HEK293T (cell line): ENCODE measurements around the gene RBBP6.

Experiments
- CTCF ChIA-PET: fragments of 350-600 bp; formaldehyde crosslinking; extraction: SDS; loops from one replicate; lab custom pipeline; 2021; ENCODE audit warnings: antibody characterized with exemption, inconsistent platforms; lab: Yijun Ruan, JAX
- POLR2A ChIA-PET: fragments of 350-600 bp; formaldehyde crosslinking; extraction: SDS; loops from one replicate; lab custom pipeline; 2020; ENCODE audit warnings: antibody characterized with exemption, inconsistent platforms; lab: Yijun Ruan, JAX
- DNase-seq: peaks from one replicate; pipeline ENCODE4 v3.0.0; 2012; ENCODE audit warnings: mixed read lengths; ENCODE audit errors: extremely low spot score
- ARNT ChIP-seq: fragments of 450-650 bp; IDR thresholded peaks from 2 replicates; pipeline ENCODE4 v1.6.1; 2017; ENCODE audit warnings: mild to moderate bottlenecking
- BHLHE40 ChIP-seq: fragments of 450-650 bp; IDR thresholded peaks from 2 replicates; pipeline ENCODE4 v1.6.1; 2016; ENCODE audit warnings: mild to moderate bottlenecking, moderate library complexity, borderline replicate concordance
- CTBP1 ChIP-seq: fragments of 450-650 bp; IDR thresholded peaks from 2 replicates; pipeline ENCODE4 v1.6.1; 2016; ENCODE audit warnings: borderline replicate concordance
- ELF4 ChIP-seq: fragments of 450-650 bp; IDR thresholded peaks from 2 replicates; pipeline ENCODE4 v1.6.1; 2017; ENCODE audit warnings: antibody characterized with exemption
- FOXA1 ChIP-seq: fragments of 450-650 bp; IDR thresholded peaks from 2 replicates; pipeline ENCODE4 v1.6.1; 2016; ENCODE audit warnings: mild to moderate bottlenecking
- FOXK2 ChIP-seq: fragments of 450-650 bp; IDR thresholded peaks from 2 replicates; pipeline ENCODE4 v1.6.1; 2016; ENCODE audit warnings: mild to moderate bottlenecking
- FOXM1 ChIP-seq: fragments of 450-650 bp; IDR thresholded peaks from 2 replicates; pipeline ENCODE4 v1.6.1; 2017; ENCODE audit warnings: mild to moderate bottlenecking, borderline replicate concordance
- HDGF ChIP-seq: fragments of 450-650 bp; IDR thresholded peaks from 2 replicates; pipeline ENCODE4 v1.6.1; 2017; ENCODE audit warnings: antibody characterized with exemption, borderline replicate concordance
- L3MBTL2 ChIP-seq: fragments of 450-650 bp; conservative IDR thresholded peaks from 2 replicates; pipeline ENCODE4 v1.6.1; 2016; ENCODE audit warnings: mild to moderate bottlenecking
- LEF1 ChIP-seq: fragments of 450-650 bp; IDR thresholded peaks from 2 replicates; pipeline ENCODE4 v1.6.1; 2017; ENCODE audit warnings: mild to moderate bottlenecking, borderline replicate concordance
- NFRKB ChIP-seq: fragments of 450-650 bp; IDR thresholded peaks from 2 replicates; pipeline ENCODE4 v1.6.1; 2016; ENCODE audit warnings: mild to moderate bottlenecking, moderate library complexity
- PKNOX1 ChIP-seq: fragments of 450-650 bp; IDR thresholded peaks from 2 replicates; pipeline ENCODE4 v1.6.1; 2016
- SP1 ChIP-seq: fragments of 450-650 bp; IDR thresholded peaks from 2 replicates; pipeline ENCODE4 v1.6.1; 2017
- SUZ12 ChIP-seq: fragments of 450-650 bp; IDR thresholded peaks from 2 replicates; pipeline ENCODE4 v1.6.1; 2016; ENCODE audit warnings: mild to moderate bottlenecking
- TARDBP ChIP-seq: fragments of 450-650 bp; IDR thresholded peaks from 2 replicates; pipeline ENCODE4 v1.6.1; 2016
- ZNF384 ChIP-seq: fragments of 450-650 bp; IDR thresholded peaks from 2 replicates; pipeline ENCODE4 v1.6.1; 2016

RBBP6 gene

DNA sequence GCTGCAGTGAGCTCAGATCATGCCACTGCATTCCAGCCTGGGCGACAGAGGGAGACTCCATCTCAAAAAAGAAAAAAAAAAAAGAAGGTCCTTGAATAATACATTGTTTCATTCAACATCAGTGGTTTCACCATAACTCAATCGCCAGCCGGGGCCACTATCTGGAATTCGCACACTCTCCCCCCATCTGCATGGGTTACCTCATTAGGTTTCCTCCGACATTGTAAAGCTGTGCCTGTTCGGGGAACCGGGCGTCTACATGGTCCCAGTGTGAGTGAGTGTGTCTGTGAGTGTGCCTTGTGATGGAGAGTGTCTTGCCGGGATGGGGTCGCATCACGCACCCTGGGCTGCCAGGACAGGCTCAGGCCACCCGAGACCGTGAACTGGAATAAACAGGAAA lies 16.6 kb upstream of the RBBP6 start:
- ChIA-PET CTCF (no interaction called here), POLR2A (interaction anchor here (2.1 kb wide), 1 partner anchor 16 kb away, joined by 4 read pairs; the partner anchor contains the start of gene RBBP6)
- DNase-seq: no peak
- TF ChIP-seq CTBP1 (no peak), FOXK2 (no peak), ELF4 (no peak), HDGF (no peak), L3MBTL2 (no peak), SUZ12 (no peak), PKNOX1 (no peak), FOXA1 (no peak), BHLHE40 (no peak), SP1 (no peak), ARNT (no peak), TARDBP (no peak), NFRKB (no peak)

- TF ChIP-seq LEF1: no peak
- no peak for TF ChIP-seq PKNOX1
- TF ChIP-seq ZNF384: no peak
- ChIA-PET POLR2A (interaction anchor here (2.1 kb wide), 1 partner anchor 15 kb away, joined by 4 read pairs; the partner anchor contains the start of gene RBBP6), CTCF (interaction anchor here (0.9 kb wide), 1 partner anchor 12 kb away, joined by 3 read pairs; no protein-coding TSS in a partner anchor)
- no peak for DNase-seq
Observed at GRCh38 chr16:24523569-24523968, 15.8 kb upstream of the RBBP6 start.

- POLR2A ChIA-PET: interaction anchor here (2.1 kb wide), 1 partner anchor 14 kb away, joined by 4 read pairs; the partner anchor contains the start of gene RBBP6
- TF ChIP-seq FOXA1 (no peak), ZNF384 (no peak), L3MBTL2 (no peak), TARDBP (no peak), LEF1 (no peak), CTBP1 (no peak), BHLHE40 (no peak), ELF4 (no peak), FOXM1 (no peak), SP1 (no peak), SUZ12 (no peak), NFRKB (no peak), PKNOX1 (no peak), ARNT (no peak), HDGF (no peak), FOXK2 (no peak)
- CTCF ChIA-PET: no interaction called here
- no peak for DNase-seq
Observed at GRCh38 chr16:24524855-24525677, 14.3 kb upstream of the RBBP6 start.

DNA sequence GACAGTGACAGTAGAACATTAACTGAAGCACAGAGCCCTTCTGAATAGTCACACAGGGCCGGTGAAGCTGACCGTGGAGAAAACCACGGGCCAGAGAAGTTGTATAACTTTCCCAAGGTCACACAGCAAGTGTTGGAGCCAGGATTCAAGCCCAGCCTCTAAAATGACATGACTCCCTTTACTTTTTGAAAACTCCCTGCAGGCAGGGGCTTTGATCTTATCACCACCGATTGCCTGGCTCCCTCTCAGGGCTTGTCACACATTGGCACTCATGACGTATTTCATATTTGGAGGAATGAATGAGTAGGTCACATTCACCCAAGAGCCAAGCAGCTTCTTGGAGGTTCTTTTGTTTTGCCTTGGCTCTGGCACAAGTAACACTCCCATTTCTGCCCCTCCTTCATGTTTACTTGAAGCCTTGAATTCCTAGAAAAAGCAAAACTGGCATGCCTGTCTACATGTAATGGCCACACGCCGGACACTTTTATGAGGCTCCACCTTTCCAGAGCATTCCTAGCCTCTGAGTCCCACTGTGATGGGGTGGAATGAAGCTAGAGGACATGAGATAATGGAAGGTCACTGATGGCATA lies 13.3 kb upstream of the RBBP6 start:
- CTCF ChIA-PET: no interaction called here
- POLR2A ChIA-PET: interaction anchor here (0.8 kb wide), 1 partner anchor 13 kb away, joined by 4 read pairs; the partner anchor contains the start of gene RBBP6
- no peak for DNase-seq
- TF ChIP-seq PKNOX1: no peak
- TF ChIP-seq FOXM1: no peak

GRCh38 chr16:24526701-24527495 lies 12.5 kb upstream of the RBBP6 start:
- ChIA-PET POLR2A (interaction anchor here (0.8 kb wide), 1 partner anchor 12 kb away, joined by 4 read pairs; the partner anchor contains the start of gene RBBP6), CTCF (interaction anchor here (0.6 kb wide), 1 partner anchor 180 kb away, joined by 6 read pairs; no protein-coding TSS in a partner anchor)
- DNase-seq: no peak
- no peak for TF ChIP-seq ARNT
- no peak for TF ChIP-seq TARDBP
- TF ChIP-seq CTBP1: no peak
- TF ChIP-seq LEF1: no peak
- TF ChIP-seq SUZ12: no peak
- no peak for TF ChIP-seq SP1
